T-helper 17 cell (primary cell): Measurements from ENCODE around the gene ZNF735. TPM values are rescaled to one million over a fixed set of nuclear protein-coding genes. Genes with fewer than 3 reads are reported as not detected.
"Not testable (repeated sequence)": the region's sequence is repeated elsewhere in the genome, so short reads cannot be mapped to it uniquely, and the experiment has no call there.

ENCODE experiments used
- ATAC-seq: fragments of 150-1000 bp; cut with Tn5 transposase; 2 replicates; pipeline ENCODE4 v1.10.0; 2021; ENCODE audit warnings: mild to moderate bottlenecking, moderate library complexity
- DNase-seq, 3 donors: peaks; one replicate each; pipeline versions ENCODE4 v3.0.0 to v3.0.0-alpha.2; 2020 to 2021
- H3K9me3 ChIP-seq: one replicate; pipeline ENCODE4 v1.7.0; 2013; ENCODE audit warnings: low read length, mild to moderate bottlenecking; ENCODE audit not compliant: control insufficient read depth, poor library complexity, severe bottlenecking
- H3K27ac Mint-ChIP-seq: one replicate; pipeline ENCODE4 v1.8.0; 2022; ENCODE audit warnings: mild to moderate bottlenecking, moderate library complexity, mixed read lengths
- H3K27me3 Mint-ChIP-seq: one replicate; pipeline ENCODE4 v1.8.0; 2022; ENCODE audit warnings: mixed read lengths
- H3K36me3 Mint-ChIP-seq: one replicate; pipeline ENCODE4 v1.8.0; 2022; ENCODE audit warnings: low read depth, mixed read lengths
- H3K4me1 Mint-ChIP-seq: one replicate; pipeline ENCODE4 v1.8.0; 2022; ENCODE audit warnings: mild to moderate bottlenecking, mixed read lengths
- H3K4me3 Mint-ChIP-seq: one replicate; pipeline ENCODE4 v1.8.0; 2022; ENCODE audit warnings: mild to moderate bottlenecking, moderate library complexity, mixed read lengths
- total RNA-seq, 4 donors: library from RNA in 2 of 4; stranded (reverse) in 2 of 4; gene quantifications; one replicate each; pipeline ENCODE4 v1.2.3 and lab custom pipeline; 2022 to 2026

ZNF735 gene
- total RNA-seq (not detected), total RNA-seq (lab: John Stamatoyannopoulos, UW) (0 reads per million in 2 donors)

- H3K4me3 Mint-ChIP-seq, result no peak within 1 kb of the TSS
- H3K36me3 Mint-ChIP-seq, result no peaks in the 10 kb centered on the region
- DNase-seq (no peak), ATAC-seq (no peak)
- H3K27me3 Mint-ChIP-seq, result no peaks in the 10 kb centered on the region
- H3K27ac Mint-ChIP-seq, result no peak within 1 kb of the TSS
- H3K9me3 ChIP-seq, result no peaks in the 10 kb centered on the region
- no peaks in the 10 kb centered on the region for H3K4me1 Mint-ChIP-seq
Measured at GRCh38 chr7:64206903-64207302, at the start of gene ZNF735. Gene ZNF735 (plus strand): TSS chr7:64207203. CDS start chr7:64207203, 0 bp downstream.

DNA sequence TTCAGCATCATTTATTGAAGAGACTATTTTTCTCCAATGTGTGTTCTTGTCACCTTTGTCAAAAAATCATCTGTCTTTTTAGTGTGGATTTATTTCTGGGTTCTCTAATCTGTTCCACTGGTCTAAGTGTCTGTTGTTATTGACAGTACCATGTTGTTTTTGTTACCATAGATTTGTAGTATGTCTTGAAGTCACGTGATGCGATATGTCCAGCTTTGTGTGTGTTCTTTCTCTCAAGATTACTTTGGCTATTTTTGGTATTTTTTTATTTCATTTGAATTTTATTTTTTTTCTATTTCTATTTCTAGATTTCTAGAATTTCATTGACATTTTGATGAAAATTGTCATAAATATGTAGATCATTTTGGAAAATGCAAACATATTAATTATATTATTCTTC lies 36.0 kb upstream of the ZNF735 start:
- H3K27me3 Mint-ChIP-seq, DNase-seq, H3K27ac Mint-ChIP-seq, H3K4me1 Mint-ChIP-seq, H3K36me3 Mint-ChIP-seq, H3K4me3 Mint-ChIP-seq, H3K9me3 ChIP-seq, ATAC-seq: not testable (repeated sequence)

GRCh38 chr7:64174328-64174727 lies 32.7 kb upstream of the ZNF735 start:
- ATAC-seq, result no peak
- H3K27ac Mint-ChIP-seq, result no peak overlapping the region
- no peaks in the 10 kb centered on the region for H3K36me3 Mint-ChIP-seq

GRCh38 chr7:64174941-64175340 lies 32.1 kb upstream of the ZNF735 start:
- H3K27ac Mint-ChIP-seq, result no peak overlapping the region
- ATAC-seq, result no peak
- DNase-seq, result no peak
- H3K4me3 Mint-ChIP-seq, result no peak overlapping the region
- H3K4me1 Mint-ChIP-seq, result peaks cover 2% of the 10 kb centered on the region
- H3K9me3 ChIP-seq, result peaks cover 3% of the 10 kb centered on the region
- H3K27me3 Mint-ChIP-seq, result peaks cover 6% of the 10 kb centered on the region
- H3K36me3 Mint-ChIP-seq, result no peaks in the 10 kb centered on the region

More at GRCh38 chr7:64174328-64174727, 32.7 kb upstream of the ZNF735 start:
- H3K4me3 Mint-ChIP-seq, result no peak overlapping the region
- H3K4me1 Mint-ChIP-seq, result peaks cover 1% of the 10 kb centered on the region
- H3K9me3 ChIP-seq, result peaks cover 3% of the 10 kb centered on the region
- H3K27me3 Mint-ChIP-seq, result peaks cover 6% of the 10 kb centered on the region
- DNase-seq, result no peak

DNA sequence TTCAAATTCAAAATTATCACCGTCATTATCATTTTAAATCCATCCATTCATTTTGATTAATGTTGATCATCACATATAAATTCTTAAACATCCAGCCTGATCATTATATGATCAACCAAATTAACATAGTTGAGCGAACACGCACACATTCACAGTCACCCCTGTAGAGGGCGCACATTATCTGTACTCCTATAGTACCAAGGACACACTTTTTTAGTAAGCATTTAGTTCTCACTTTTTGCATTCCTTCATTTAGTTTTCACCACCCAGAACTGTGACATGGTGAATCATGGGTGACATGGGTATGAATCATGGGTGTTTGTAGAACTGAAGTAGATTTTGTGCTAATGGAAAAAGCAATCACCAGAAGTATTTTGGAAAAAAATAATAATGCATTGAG lies 26.0 kb upstream of the ZNF735 start:
- peaks cover 14% of the 10 kb centered on the region for H3K27me3 Mint-ChIP-seq
- no peak overlapping the region for H3K4me3 Mint-ChIP-seq
- no peak overlapping the region for H3K27ac Mint-ChIP-seq
- no peaks in the 10 kb centered on the region for H3K36me3 Mint-ChIP-seq
- H3K9me3 ChIP-seq, result no peaks in the 10 kb centered on the region
- DNase-seq (no peak), ATAC-seq (no peak)
- peaks cover 2% of the 10 kb centered on the region for H3K4me1 Mint-ChIP-seq

GRCh38 chr7:64181586-64181985 lies 25.4 kb upstream of the ZNF735 start:
- DNase-seq (no peak), ATAC-seq (no peak)
- Mint-ChIP-seq H3K4me3 (no peak overlapping the region), H3K4me1 (peaks cover 2% of the 10 kb centered on the region), H3K27me3 (peaks cover 14% of the 10 kb centered on the region), H3K27ac (no peak overlapping the region), H3K36me3 (no peaks in the 10 kb centered on the region)
- H3K9me3 ChIP-seq, result no peaks in the 10 kb centered on the region

GRCh38 chr7:64182036-64182790 lies 24.8 kb upstream of the ZNF735 start:
- DNase-seq, result no peak
- ATAC-seq, result no peak
- H3K27me3 Mint-ChIP-seq, result peaks cover 14% of the 10 kb centered on the region
- H3K36me3 Mint-ChIP-seq, result no peaks in the 10 kb centered on the region
- no peak overlapping the region for H3K27ac Mint-ChIP-seq
- H3K4me3 Mint-ChIP-seq, result peak overlapping the region; percentile 45
- H3K4me1 Mint-ChIP-seq, result peaks cover 2% of the 10 kb centered on the region
- no peaks in the 10 kb centered on the region for H3K9me3 ChIP-seq

DNA sequence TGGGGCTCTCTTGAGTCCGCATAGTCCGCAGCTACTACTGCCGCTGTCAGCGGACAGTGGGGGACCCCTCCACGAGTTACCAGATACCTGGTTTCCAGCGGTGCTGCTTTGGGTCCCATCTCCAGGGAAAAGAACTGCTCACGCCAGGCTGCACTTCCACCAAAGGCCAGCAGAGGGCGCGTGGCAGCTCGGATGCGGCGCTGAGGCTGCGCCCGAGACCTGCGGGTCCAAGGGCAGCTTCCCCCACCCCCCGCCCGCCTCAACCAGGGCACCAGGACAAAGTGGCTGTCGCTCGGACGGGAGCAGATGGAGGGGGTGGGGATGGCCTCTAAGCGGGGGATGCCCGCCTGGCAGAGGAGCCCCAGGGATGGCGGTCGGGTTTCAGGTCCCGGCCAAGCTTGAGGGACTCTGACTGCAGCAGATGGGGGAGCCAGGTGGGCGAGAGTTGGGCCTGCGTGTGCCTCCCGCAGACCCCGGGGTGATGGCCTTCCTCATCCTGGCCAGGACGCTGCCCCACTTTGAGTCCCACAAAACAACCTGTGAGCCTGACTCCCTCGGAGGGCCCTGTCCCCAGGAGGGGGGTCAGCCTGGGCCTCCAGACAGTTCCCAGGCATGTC lies 23.8 kb upstream of the ZNF735 start:
- ATAC-seq (peak; percentile 61), DNase-seq (peak; percentile 26 to 44 (median 34))
- H3K4me1 Mint-ChIP-seq, result peaks cover 2% of the 10 kb centered on the region
- peaks cover 14% of the 10 kb centered on the region for H3K27me3 Mint-ChIP-seq
- H3K9me3 ChIP-seq, result no peaks in the 10 kb centered on the region
- no peak overlapping the region for H3K27ac Mint-ChIP-seq
- H3K4me3 Mint-ChIP-seq, result no peak overlapping the region
- no peaks in the 10 kb centered on the region for H3K36me3 Mint-ChIP-seq

DNA sequence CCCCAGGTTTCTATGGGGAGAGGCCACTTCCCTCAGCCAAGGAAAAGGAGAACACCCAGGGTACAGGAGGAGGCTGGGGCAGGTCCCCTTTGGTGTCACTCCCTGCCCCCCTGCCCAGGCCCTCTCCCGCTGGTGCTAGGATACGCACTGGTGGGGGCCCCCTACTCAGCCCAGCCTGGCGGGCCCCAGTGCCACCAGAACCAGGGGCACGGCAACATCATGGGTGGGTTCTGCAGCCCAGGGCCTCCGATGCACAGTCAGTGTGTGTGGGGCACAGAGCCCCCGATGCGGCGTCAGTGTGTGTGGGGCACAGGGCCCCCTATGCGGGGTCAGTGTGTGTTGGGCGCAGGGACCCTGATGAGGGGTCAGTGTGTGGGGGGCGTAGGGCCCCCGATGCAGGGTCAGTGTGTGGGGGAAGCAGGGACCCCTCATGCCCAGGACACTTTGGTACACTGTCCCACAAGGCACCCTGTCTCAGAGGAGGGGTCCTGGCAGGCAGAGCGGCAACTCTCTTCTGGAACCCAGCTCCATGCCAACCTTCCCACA lies 23.1 kb upstream of the ZNF735 start:
- ATAC-seq (no peak), DNase-seq (no peak)
- peaks cover 8% of the 10 kb centered on the region for H3K27me3 Mint-ChIP-seq
- peaks cover 2% of the 10 kb centered on the region for H3K4me1 Mint-ChIP-seq
- H3K36me3 Mint-ChIP-seq, result no peaks in the 10 kb centered on the region
- no peak overlapping the region for H3K4me3 Mint-ChIP-seq
- no peaks in the 10 kb centered on the region for H3K9me3 ChIP-seq
- no peak overlapping the region for H3K27ac Mint-ChIP-seq

DNA sequence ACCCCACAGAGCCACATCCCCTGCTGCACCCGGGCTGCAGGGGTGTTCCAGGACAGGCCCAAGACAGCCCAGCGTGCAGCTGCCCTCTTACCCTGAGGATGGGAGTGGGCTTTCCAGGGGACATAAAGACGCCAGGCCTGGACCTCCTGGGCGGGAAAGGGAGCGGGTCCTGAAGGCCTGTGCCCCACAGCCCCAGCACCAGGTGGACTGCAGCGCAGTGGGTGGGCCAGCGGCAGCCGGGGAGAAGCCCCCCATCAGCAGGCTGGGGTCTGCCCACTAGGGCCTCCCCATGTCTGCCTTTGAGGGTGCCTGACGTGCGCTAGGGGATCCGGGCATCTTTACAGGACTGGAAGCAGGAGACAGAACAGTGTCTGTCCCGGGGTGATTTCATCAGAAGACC lies 22.6 kb upstream of the ZNF735 start:
- peaks cover 8% of the 10 kb centered on the region for H3K27me3 Mint-ChIP-seq
- ATAC-seq (no peak), DNase-seq (no peak)
- H3K36me3 Mint-ChIP-seq, result no peaks in the 10 kb centered on the region
- H3K27ac Mint-ChIP-seq, result no peak overlapping the region
- H3K4me1 Mint-ChIP-seq, result peaks cover under 1% of the 10 kb centered on the region
- H3K9me3 ChIP-seq, result no peaks in the 10 kb centered on the region
- no peak overlapping the region for H3K4me3 Mint-ChIP-seq

- peaks cover 2% of the 10 kb centered on the region for H3K9me3 ChIP-seq
- no peaks in the 10 kb centered on the region for H3K27me3 Mint-ChIP-seq
- no peak for DNase-seq
- no peak overlapping the region for H3K4me3 Mint-ChIP-seq
- H3K4me1 Mint-ChIP-seq, result no peaks in the 10 kb centered on the region
- H3K36me3 Mint-ChIP-seq, result no peaks in the 10 kb centered on the region
- no peak for ATAC-seq
- H3K27ac Mint-ChIP-seq, result no peak overlapping the region
Measured at GRCh38 chr7:64187408-64187807, 19.6 kb upstream of the ZNF735 start.

DNA sequence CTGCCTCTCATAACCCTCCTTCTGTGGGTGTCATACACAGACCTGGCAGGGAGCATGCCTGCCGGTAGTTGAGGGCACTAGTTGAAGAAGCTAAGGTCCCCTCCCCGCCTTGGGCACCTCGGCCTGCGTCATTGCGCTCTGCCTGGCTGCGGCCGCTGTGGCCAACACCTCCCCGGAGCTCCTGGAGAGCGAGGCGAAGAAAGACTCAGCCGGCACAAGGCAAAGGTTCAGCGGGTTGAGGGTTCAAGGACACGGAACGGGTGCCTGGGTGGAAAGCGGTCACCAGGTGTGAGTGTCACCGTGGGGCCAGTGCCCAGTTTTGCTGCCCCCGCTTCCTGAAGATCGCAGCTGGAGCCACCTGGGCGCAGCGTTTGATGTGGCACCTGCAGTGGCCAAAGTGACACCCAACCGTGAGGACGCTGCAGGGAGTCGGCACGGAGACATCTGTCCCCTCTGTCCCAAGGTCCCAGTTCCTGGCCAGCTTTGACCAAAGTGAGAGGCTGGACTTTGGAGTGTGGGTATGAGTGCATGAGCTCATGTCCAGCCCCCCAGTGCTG lies 14.8 kb upstream of the ZNF735 start:
- ATAC-seq (no peak), DNase-seq (no peak)
- Mint-ChIP-seq H3K4me1 (no peaks in the 10 kb centered on the region), H3K27ac (no peak overlapping the region), H3K4me3 (no peak overlapping the region), H3K27me3 (no peaks in the 10 kb centered on the region), H3K36me3 (no peaks in the 10 kb centered on the region)
- H3K9me3 ChIP-seq, result peaks cover 2% of the 10 kb centered on the region

- Mint-ChIP-seq H3K4me1 (no peaks in the 10 kb centered on the region), H3K36me3 (no peaks in the 10 kb centered on the region), H3K4me3 (no peak overlapping the region), H3K27me3 (no peaks in the 10 kb centered on the region), H3K27ac (no peak overlapping the region)
- H3K9me3 ChIP-seq, result peaks cover 2% of the 10 kb centered on the region
- DNase-seq (no peak), ATAC-seq (no peak)
Measured at GRCh38 chr7:64192775-64193174, 14.2 kb upstream of the ZNF735 start.
